HepG2 (cell line): ENCODE data around the gene CLK4. TPM values are rescaled to one million over a fixed set of nuclear protein-coding genes. Genes with fewer than 3 reads are reported as not detected.

ENCODE experiments used
- ARID3A ChIP-seq: IDR thresholded peaks from 2 replicates; pipeline ENCODE4 v1.6.1; 2012; ENCODE audit warnings: low read depth, low read length, improper control_type of control experiment
- BRCA1 ChIP-seq: sonication (generic); formaldehyde crosslinking; IDR thresholded peaks from 2 replicates; pipeline ENCODE4 v1.4.0; 2020; ENCODE audit warnings: missing genetic modification reagents
- ETV5 ChIP-seq: IDR thresholded peaks from 2 replicates; pipeline ENCODE4 v1.6.1; 2018; ENCODE audit warnings: missing biosample characterization, missing genetic modification reagents, inconsistent platforms, borderline replicate concordance
- HNRNPUL1 ChIP-seq: fragments of 200-400 bp; formaldehyde crosslinking; IDR thresholded peaks from 2 replicates; pipeline ENCODE4 v1.6.1; 2017; ENCODE audit warnings: low read depth, mild to moderate bottlenecking, low read length, moderate library complexity
- IKZF1 ChIP-seq: fragments of 450-650 bp; IDR thresholded peaks from 2 replicates; pipeline ENCODE4 v1.7.1; 2016
- IRF2 ChIP-seq: IDR thresholded peaks from 2 replicates; pipeline ENCODE4 v1.6.1; 2018; ENCODE audit warnings: missing genetic modification reagents, missing compliant biosample characterization
- KLF9 ChIP-seq: IDR thresholded peaks from 2 replicates; pipeline ENCODE4 v1.6.1; 2016; ENCODE audit warnings: low read depth
- NBN ChIP-seq: fragments of 450-650 bp; conservative IDR thresholded peaks from 2 replicates; pipeline ENCODE4 v1.6.1; 2017
- NFE2L1 ChIP-seq: sonication (generic); formaldehyde crosslinking; IDR thresholded peaks from 2 replicates; pipeline ENCODE4 v1.4.0; 2020; ENCODE audit warnings: missing genetic modification reagents, mild to moderate bottlenecking, borderline replicate concordance
- RAD21 ChIP-seq: fragments of 450-650 bp; formaldehyde crosslinking; IDR thresholded peaks from 2 replicates; pipeline ENCODE4 v1.5.0; 2020; ENCODE audit warnings: mild to moderate bottlenecking
- SKI ChIP-seq: fragments of 450-650 bp; IDR thresholded peaks from one replicate; pipeline ENCODE4 v1.6.1; 2018; ENCODE audit warnings: mild to moderate bottlenecking; ENCODE audit not compliant: partially characterized antibody
- SNAPC4 ChIP-seq: sonication (generic); formaldehyde crosslinking; IDR thresholded peaks from 2 replicates; pipeline ENCODE4 v1.4.0; 2020; ENCODE audit warnings: mild to moderate bottlenecking, missing genetic modification reagents
- SP1 ChIP-seq, 2 experiments: fragments of 450-650 bp in 1 of 2; sonication (generic) in 1 of 2; formaldehyde crosslinking in 1 of 2; IDR thresholded peaks; 2 replicates each; pipeline versions ENCODE4 v1.4.0 to v1.6.1; 2016 to 2020; ENCODE audit warnings: missing genetic modification reagents in 1 of 2
- ZNF549 ChIP-seq: sonication (generic); formaldehyde crosslinking; IDR thresholded peaks from 2 replicates; pipeline ENCODE4 v1.5.0; 2020; ENCODE audit warnings: missing genetic modification reagents
- ZNF644 ChIP-seq: IDR thresholded peaks from 2 replicates; pipeline ENCODE4 v1.6.1; 2016; ENCODE audit warnings: low read depth
- ZNF775 ChIP-seq: sonication (generic); formaldehyde crosslinking; IDR thresholded peaks from 2 replicates; pipeline ENCODE4 v1.4.0; 2020; ENCODE audit warnings: missing genetic modification reagents, mild to moderate bottlenecking, moderate library complexity, borderline replicate concordance
- ZNF816 ChIP-seq: sonication (generic); formaldehyde crosslinking; IDR thresholded peaks from 2 replicates; pipeline ENCODE4 v1.8.0; 2022; ENCODE audit warnings: missing genetic modification reagents, mild to moderate bottlenecking, borderline replicate concordance
- ZSCAN5A ChIP-seq: sonication (generic); formaldehyde crosslinking; IDR thresholded peaks from 2 replicates; pipeline ENCODE4 v1.8.0; 2022; ENCODE audit warnings: mild to moderate bottlenecking, missing genetic modification reagents, borderline replicate concordance
- polyA plus RNA-seq, 8 experiments: library from polyadenylated mRNA; depleted of rRNA in 3 of 8; stranded (reverse) in 7 of 8; unstranded in 1 of 8; fragments of >200 nt; fragmentation: Illumina TruSeq in 4 of 8; extraction: Trizol in 4 of 8; gene quantifications; 2 replicates each; pipeline versions ENCODE4 v1.2.1 to v1.2.3, GENCODE V29; 2011 to 2016; ENCODE audit warnings: low read depth in 4 of 8, missing spikeins in 1 of 8, mixed read lengths in 1 of 8; ENCODE audit not compliant: insufficient read depth in 1 of 8
- total RNA-seq, 5 experiments: library from RNA; depleted of rRNA; stranded (reverse); fragments of >200 nt; fragmentation: Illumina TruSeq; extraction: Trizol; gene quantifications; 2 replicates each; pipeline ENCODE4 v1.2.3, GENCODE V29; 2016; ENCODE audit warnings: low read depth in 1 of 5
- TF ChIP-seq, protein P1 (sequence below): sonication (generic); formaldehyde crosslinking; conservative IDR thresholded peaks from 2 replicates; pipeline ENCODE4 v1.5.0; 2020; ENCODE audit warnings: missing genetic modification reagents

CLK4 gene
- total and polyA plus RNA-seq, 2 of the 13 experiments (the other 11 are each of a cell fraction or from before 2014, with no cell fraction given): 17.7 to 18.4 TPM

GRCh38 chr5:178626484-178627258 is at the start of gene CLK4 (continued):
- TF ChIP-seq, protein P1, sequence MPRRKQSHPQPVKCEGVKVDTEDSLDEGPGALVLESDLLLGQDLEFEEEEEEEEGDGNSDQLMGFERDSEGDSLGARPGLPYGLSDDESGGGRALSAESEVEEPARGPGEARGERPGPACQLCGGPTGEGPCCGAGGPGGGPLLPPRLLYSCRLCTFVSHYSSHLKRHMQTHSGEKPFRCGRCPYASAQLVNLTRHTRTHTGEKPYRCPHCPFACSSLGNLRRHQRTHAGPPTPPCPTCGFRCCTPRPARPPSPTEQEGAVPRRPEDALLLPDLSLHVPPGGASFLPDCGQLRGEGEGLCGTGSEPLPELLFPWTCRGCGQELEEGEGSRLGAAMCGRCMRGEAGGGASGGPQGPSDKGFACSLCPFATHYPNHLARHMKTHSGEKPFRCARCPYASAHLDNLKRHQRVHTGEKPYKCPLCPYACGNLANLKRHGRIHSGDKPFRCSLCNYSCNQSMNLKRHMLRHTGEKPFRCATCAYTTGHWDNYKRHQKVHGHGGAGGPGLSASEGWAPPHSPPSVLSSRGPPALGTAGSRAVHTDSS (CRISPR knock-in tag): no peak
- TF ChIP-seq ETV5 (CRISPR knock-in tag): no peak; the same call in 1 of the 2 replicates
- TF ChIP-seq NFE2L1 (CRISPR knock-in tag): no peak
- no peak for TF ChIP-seq ARID3A
- 0 out of 2 replicates have a peak, but pooled peaks have one; percentile 75 for TF ChIP-seq SNAPC4 (CRISPR knock-in tag)
- TF ChIP-seq ZSCAN5A (CRISPR knock-in tag): peak; percentile 48; the same call in 1 of the 2 replicates
- no peak for TF ChIP-seq HNRNPUL1
- no peak for TF ChIP-seq SP1 (IDR thresholded peaks at IDR 0.05)
- no peak for TF ChIP-seq SP1 (CRISPR knock-in tag; IDR thresholded peaks at IDR 0.05)
- peak; percentile 69; the same call in 1 of the 2 replicates for TF ChIP-seq ZNF816
- TF ChIP-seq KLF9 (CRISPR knock-in tag): no peak
- TF ChIP-seq ZNF644 (CRISPR knock-in tag): no peak
- no peak; the same call in 1 of the 2 replicates for TF ChIP-seq RAD21
- TF ChIP-seq IRF2 (CRISPR knock-in tag): no peak
- TF ChIP-seq NBN: no peak
- TF ChIP-seq SKI: no peak
- no peak for TF ChIP-seq BRCA1 (CRISPR knock-in tag)
- no peak for TF ChIP-seq ZNF775 (CRISPR knock-in tag)
- 0 out of 2 replicates have a peak, but pooled peaks have one; percentile 54 for TF ChIP-seq ZNF549 (CRISPR knock-in tag)
- no peak for TF ChIP-seq IKZF1
